ENCODE results near the gene FAM117A. TPM values are rescaled to one million over a fixed set of nuclear protein-coding genes. Genes with fewer than 3 reads are reported as not detected.

FAM117A gene
- total and polyA plus RNA-seq, 10 of the 15 experiments (the other 5 are each of a cell fraction or from before 2014, with no cell fraction given) = 2.1 to 29.6 (median 20.0) TPM

GRCh38 chr17:49764559-49765180 lies 739 bp upstream of the FAM117A start:
- Histone ChIP-seq H2AFZ (ENCODE audit: control insufficient read depth, low read depth, low read length) (peak overlapping the region; percentile 70), H3K4me3 (peak overlapping the region; percentile 54), H3K36me3 (ENCODE audit: control insufficient read depth in 2 of 2, insufficient read depth in 2 of 2, low read length in 1 of 2) (no peaks in the 10 kb centered on the region), H3K9me3 (replicated peaks; ENCODE audit: control insufficient read depth, insufficient read depth, low read length) (no peaks in the 10 kb centered on the region), H3K79me2 (ENCODE audit: control insufficient read depth, insufficient read depth, low read length) (peaks cover 21% of the 10 kb centered on the region), H3K27me3 (replicated peaks in 1 of 2; ENCODE audit: control insufficient read depth in 2 of 2, insufficient read depth in 2 of 2, low read length in 1 of 2) (0 out of 4 replicates have a peak, but pooled peaks cover 0 to 1% of the 10 kb centered on the region in 2 experiments), H4K20me1 (ENCODE audit: control insufficient read depth, insufficient read depth) (no peaks in the 10 kb centered on the region; the same call in 1 of the 2 replicates), H3K4me1 (ENCODE audit: control insufficient read depth, insufficient read depth, low read length) (peaks cover 18% of the 10 kb centered on the region), H3K4me2 (ENCODE audit: control insufficient read depth, insufficient read depth) (peak overlapping the region; percentile 45), H3K9ac (ENCODE audit: control insufficient read depth, insufficient read depth, low read length) (no peak overlapping the region), H3K27ac (ENCODE audit: control insufficient read depth, insufficient read depth) (no peak overlapping the region)
- TF ChIP-seq WRNIP1 (IDR thresholded peaks at IDR 0.05; ENCODE audit: borderline replicate concordance, low read depth, low read length) (no peak), POU2F2 (IDR thresholded peaks at IDR 0.05; ENCODE audit: borderline replicate concordance, low read depth, low read length) (peak; percentile 50; the same call in 2 of the 3 replicates), PML (IDR thresholded peaks at IDR 0.05; ENCODE audit: low read length) (no peak), CBX3 (IDR thresholded peaks at IDR 0.05; ENCODE audit: borderline replicate concordance, low read depth) (no peak)
- TF ChIP-seq, protein P1, sequence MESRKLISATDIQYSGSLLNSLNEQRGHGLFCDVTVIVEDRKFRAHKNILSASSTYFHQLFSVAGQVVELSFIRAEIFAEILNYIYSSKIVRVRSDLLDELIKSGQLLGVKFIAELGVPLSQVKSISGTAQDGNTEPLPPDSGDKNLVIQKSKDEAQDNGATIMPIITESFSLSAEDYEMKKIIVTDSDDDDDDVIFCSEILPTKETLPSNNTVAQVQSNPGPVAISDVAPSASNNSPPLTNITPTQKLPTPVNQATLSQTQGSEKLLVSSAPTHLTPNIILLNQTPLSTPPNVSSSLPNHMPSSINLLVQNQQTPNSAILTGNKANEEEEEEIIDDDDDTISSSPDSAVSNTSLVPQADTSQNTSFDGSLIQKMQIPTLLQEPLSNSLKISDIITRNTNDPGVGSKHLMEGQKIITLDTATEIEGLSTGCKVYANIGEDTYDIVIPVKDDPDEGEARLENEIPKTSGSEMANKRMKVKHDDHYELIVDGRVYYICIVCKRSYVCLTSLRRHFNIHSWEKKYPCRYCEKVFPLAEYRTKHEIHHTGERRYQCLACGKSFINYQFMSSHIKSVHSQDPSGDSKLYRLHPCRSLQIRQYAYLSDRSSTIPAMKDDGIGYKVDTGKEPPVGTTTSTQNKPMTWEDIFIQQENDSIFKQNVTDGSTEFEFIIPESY (IDR thresholded peaks at IDR 0.05) = 0 out of 2 replicates have a peak, but pooled peaks have one; percentile 50
- TF ChIP-seq, protein P2, sequence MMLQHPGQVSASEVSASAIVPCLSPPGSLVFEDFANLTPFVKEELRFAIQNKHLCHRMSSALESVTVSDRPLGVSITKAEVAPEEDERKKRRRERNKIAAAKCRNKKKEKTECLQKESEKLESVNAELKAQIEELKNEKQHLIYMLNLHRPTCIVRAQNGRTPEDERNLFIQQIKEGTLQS (IDR thresholded peaks at IDR 0.05; ENCODE audit: borderline replicate concordance, extremely low read depth, low read depth, low read length) = no peak
- TF ChIP-seq, protein P3, sequence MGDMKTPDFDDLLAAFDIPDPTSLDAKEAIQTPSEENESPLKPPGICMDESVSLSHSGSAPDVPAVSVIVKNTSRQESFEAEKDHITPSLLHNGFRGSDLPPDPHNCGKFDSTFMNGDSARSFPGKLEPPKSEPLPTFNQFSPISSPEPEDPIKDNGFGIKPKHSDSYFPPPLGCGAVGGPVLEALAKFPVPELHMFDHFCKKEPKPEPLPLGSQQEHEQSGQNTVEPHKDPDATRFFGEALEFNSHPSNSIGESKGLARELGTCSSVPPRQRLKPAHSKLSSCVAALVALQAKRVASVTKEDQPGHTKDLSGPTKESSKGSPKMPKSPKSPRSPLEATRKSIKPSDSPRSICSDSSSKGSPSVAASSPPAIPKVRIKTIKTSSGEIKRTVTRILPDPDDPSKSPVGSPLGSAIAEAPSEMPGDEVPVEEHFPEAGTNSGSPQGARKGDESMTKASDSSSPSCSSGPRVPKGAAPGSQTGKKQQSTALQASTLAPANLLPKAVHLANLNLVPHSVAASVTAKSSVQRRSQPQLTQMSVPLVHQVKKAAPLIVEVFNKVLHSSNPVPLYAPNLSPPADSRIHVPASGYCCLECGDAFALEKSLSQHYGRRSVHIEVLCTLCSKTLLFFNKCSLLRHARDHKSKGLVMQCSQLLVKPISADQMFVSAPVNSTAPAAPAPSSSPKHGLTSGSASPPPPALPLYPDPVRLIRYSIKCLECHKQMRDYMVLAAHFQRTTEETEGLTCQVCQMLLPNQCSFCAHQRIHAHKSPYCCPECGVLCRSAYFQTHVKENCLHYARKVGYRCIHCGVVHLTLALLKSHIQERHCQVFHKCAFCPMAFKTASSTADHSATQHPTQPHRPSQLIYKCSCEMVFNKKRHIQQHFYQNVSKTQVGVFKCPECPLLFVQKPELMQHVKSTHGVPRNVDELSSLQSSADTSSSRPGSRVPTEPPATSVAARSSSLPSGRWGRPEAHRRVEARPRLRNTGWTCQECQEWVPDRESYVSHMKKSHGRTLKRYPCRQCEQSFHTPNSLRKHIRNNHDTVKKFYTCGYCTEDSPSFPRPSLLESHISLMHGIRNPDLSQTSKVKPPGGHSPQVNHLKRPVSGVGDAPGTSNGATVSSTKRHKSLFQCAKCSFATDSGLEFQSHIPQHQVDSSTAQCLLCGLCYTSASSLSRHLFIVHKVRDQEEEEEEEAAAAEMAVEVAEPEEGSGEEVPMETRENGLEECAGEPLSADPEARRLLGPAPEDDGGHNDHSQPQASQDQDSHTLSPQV (IDR thresholded peaks at IDR 0.05) = no peak
- POLR2A ChIA-PET = interaction anchor here (0.6 to 8.5 kb wide), 11 partner anchors 8 to 1510 kb away, joined by 3 to 116 read pairs (median 4); partner anchors contain the start of genes KAT7 and SLC35B1
- no peak for DNase-seq (ENCODE audit: low read depth, low spot score)
- intact Hi-C loops (cut with micrococcal nuclease; ENCODE audit: unreplicated experiment) (loop anchor here (5.0 kb wide), 1 partner anchor 57 kb away; the partner anchor contains the start of gene SLC35B1), in situ Hi-C loops (cut with MboI) (no loop called here)
- BruUV-seq (replicated peaks) = no TSS peak
- whole genome bisulfite sequencing (ENCODE audit: insufficient coverage, insufficient replicate concordance, low lambda C conversion rate, missing lambda C conversion rate) = 49% methylated on average over 8 of the region's 8 CpGs
- CTCF ChIA-PET = interaction anchor here (0.6 to 4.2 kb wide), 16 partner anchors 9 to 207 kb away, joined by 3 to 36 read pairs (median 3); partner anchors contain the start of gene SLC35B1
- no peak for ATAC-seq
- RAD21 ChIA-PET (ENCODE audit: unreplicated experiment) = interaction anchor here (0.6 to 4.3 kb wide), 16 partner anchors 9 to 571 kb away, joined by 3 to 37 read pairs (median 5); partner anchors contain the start of gene SLC35B1
- SMC1A ChIA-PET (ENCODE audit: uncharacterized antibody, unreplicated experiment) = interaction anchor here (0.6 to 12.5 kb wide), 14 partner anchors 9 to 118 kb away, joined by 3 to 128 read pairs (median 4); partner anchors contain the start of gene SLC35B1
- FAIRE-seq = no peak

All from GM12878 (cell line).